SK-N-SH treated with all-trans-retinoic acid at 6 μM for 48 hours (cell line): ENCODE results near the gene LAMA3.

ENCODE experiments used
- ATAC-seq: fragments of 200-7000 bp; cut with Tn5 transposase; 3 replicates; pipeline ENCODE4 v1.9.1; 2020; ENCODE audit warnings: mild to moderate bottlenecking, moderate library complexity
- ARNTL ChIP-seq: fragments of 450-650 bp; formaldehyde crosslinking; IDR thresholded peaks from 2 replicates; pipeline ENCODE4 v1.5.0; 2020; ENCODE audit warnings: low read depth, mild to moderate bottlenecking, moderate library complexity, borderline replicate concordance
- CSDC2 ChIP-seq: fragments of 250-450 bp; sonication (Bioruptor Pico); IDR thresholded peaks from 2 replicates; pipeline ENCODE4 v1.5.0; 2020; ENCODE audit warnings: mild to moderate bottlenecking, moderate library complexity
- ESRRG ChIP-seq: fragments of 250-450 bp; sonication (Bioruptor Pico); IDR thresholded peaks from 2 replicates; pipeline ENCODE4 v1.6.1; 2021; ENCODE audit warnings: mild to moderate bottlenecking
- GLIS3 ChIP-seq: fragments of 250-450 bp; sonication (Bioruptor Pico); IDR thresholded peaks from 2 replicates; pipeline ENCODE4 v1.5.0; 2020; ENCODE audit warnings: mild to moderate bottlenecking, moderate library complexity
- ISL1 ChIP-seq: fragments of 250-450 bp; sonication (Bioruptor Pico); IDR thresholded peaks from 2 replicates; pipeline ENCODE4 v2.1.2; 2022; ENCODE audit warnings: mild to moderate bottlenecking, moderate library complexity
- OSR1 ChIP-seq: fragments of 250-450 bp; sonication (Bioruptor Pico); IDR thresholded peaks from 2 replicates; pipeline ENCODE4 v1.8.0; 2022; ENCODE audit warnings: moderate library complexity, mild to moderate bottlenecking, inconsistent platforms
- PPARA ChIP-seq: fragments of 250-450 bp; sonication (Bioruptor Pico); IDR thresholded peaks from 2 replicates; pipeline ENCODE4 v1.5.0; 2020; ENCODE audit warnings: mild to moderate bottlenecking, borderline replicate concordance
- RARB ChIP-seq: fragments of 250-450 bp; sonication (Bioruptor Pico); IDR thresholded peaks from 2 replicates; pipeline ENCODE4 v1.8.0; 2021; ENCODE audit warnings: mild to moderate bottlenecking, moderate library complexity
- SNAI2 ChIP-seq: fragments of 250-450 bp; sonication (Bioruptor Pico); IDR thresholded peaks from 2 replicates; pipeline ENCODE4 v1.5.0; 2020; ENCODE audit warnings: mild to moderate bottlenecking, moderate library complexity
- TCF4 ChIP-seq: fragments of 250-450 bp; sonication (Bioruptor Pico); IDR thresholded peaks from 2 replicates; pipeline ENCODE4 v1.8.0; 2021; ENCODE audit warnings: mild to moderate bottlenecking, moderate library complexity, borderline replicate concordance
- TOX ChIP-seq: fragments of 250-450 bp; sonication (Bioruptor Pico); IDR thresholded peaks from 2 replicates; pipeline ENCODE4 v1.8.0; 2021; ENCODE audit warnings: mild to moderate bottlenecking, moderate library complexity, borderline replicate concordance
- ZC3H10 ChIP-seq: fragments of 250-450 bp; sonication (Bioruptor Pico); IDR thresholded peaks from 2 replicates; pipeline ENCODE4 v1.5.1; 2021; ENCODE audit warnings: mild to moderate bottlenecking, moderate library complexity
- ZFP3 ChIP-seq: fragments of 250-450 bp; sonication (Bioruptor Pico); IDR thresholded peaks from 2 replicates; pipeline ENCODE4 v1.5.0; 2020; ENCODE audit warnings: mild to moderate bottlenecking, moderate library complexity
- ZFP30 ChIP-seq: fragments of 450-650 bp; formaldehyde crosslinking; IDR thresholded peaks from 2 replicates; pipeline ENCODE4 v1.5.0; 2022; ENCODE audit warnings: mild to moderate bottlenecking, moderate library complexity
- ZNF565 ChIP-seq: fragments of 450-650 bp; formaldehyde crosslinking; conservative IDR thresholded peaks from 2 replicates; pipeline ENCODE4 v1.5.0; 2020; ENCODE audit warnings: low read depth, mild to moderate bottlenecking, moderate library complexity
- ZNF70 ChIP-seq: fragments of 450-650 bp; formaldehyde crosslinking; IDR thresholded peaks from 2 replicates; pipeline ENCODE4 v1.5.0; 2020; ENCODE audit warnings: mild to moderate bottlenecking, moderate library complexity
- TF ChIP-seq, protein P1 (sequence below): fragments of 250-450 bp; sonication (Bioruptor Pico); IDR thresholded peaks from 2 replicates; pipeline ENCODE4 v1.5.0; 2020; ENCODE audit warnings: mild to moderate bottlenecking, moderate library complexity
- TF ChIP-seq, protein P2 (sequence below): fragments of 250-450 bp; sonication (Bioruptor Pico); IDR thresholded peaks from 2 replicates; pipeline ENCODE4 v1.8.0; 2020; ENCODE audit warnings: mild to moderate bottlenecking, moderate library complexity, borderline replicate concordance
- TF ChIP-seq, protein P3 (sequence below): fragments of 250-450 bp; sonication (Bioruptor Pico); IDR thresholded peaks from 2 replicates; pipeline ENCODE4 v1.5.1; 2021; ENCODE audit warnings: mild to moderate bottlenecking, moderate library complexity
- TF ChIP-seq, protein P4 (sequence below): fragments of 250-450 bp; sonication (Bioruptor Pico); IDR thresholded peaks from 2 replicates; pipeline ENCODE4 v1.5.1; 2020; ENCODE audit warnings: low read depth, mild to moderate bottlenecking, moderate library complexity

LAMA3 gene

DNA sequence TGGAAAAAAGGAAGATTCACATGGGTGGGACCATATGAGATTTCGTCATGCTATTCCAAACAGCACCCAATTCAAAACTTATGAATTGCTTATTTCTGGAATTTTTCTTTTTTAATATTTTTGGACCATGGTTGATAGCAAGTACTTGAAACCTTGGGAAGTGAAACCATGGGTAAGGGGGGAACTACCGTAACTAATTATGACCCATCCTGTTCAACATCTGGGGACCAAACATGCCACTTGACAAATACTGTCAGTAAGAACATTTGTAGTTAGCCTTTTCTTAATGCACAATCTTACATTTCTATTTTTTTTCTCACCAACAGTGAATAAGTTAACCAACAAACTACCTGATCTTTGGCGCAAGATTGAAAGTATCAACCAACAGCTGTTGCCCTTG, 219.6 kb downstream of the LAMA3 start (continued):
- TF ChIP-seq ZNF70 (no peak), ISL1 (CRISPR knock-in tag) (no peak), ARNTL (no peak), ZFP30 (no peak), RARB (no peak)

DNA sequence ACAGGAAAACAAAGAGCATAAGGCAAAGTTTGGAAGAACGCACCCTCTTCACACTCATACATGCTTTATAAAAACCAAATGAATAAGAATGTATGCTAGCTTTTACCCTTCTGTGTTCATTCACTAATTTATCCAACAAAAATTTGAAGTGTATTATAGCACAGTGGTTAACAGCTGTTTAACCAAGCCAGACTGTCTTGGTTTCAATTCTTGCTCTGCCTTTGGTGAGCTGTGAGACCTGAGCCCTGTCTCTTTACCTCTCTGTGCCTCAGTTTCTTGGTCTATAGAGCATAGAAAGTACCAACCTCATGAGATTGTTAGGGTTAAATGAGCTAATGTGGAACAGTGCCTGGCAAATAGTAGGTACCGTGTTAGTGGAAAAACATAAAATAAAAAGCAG, 220.8 kb downstream of the LAMA3 start:
- TF ChIP-seq, protein P1, sequence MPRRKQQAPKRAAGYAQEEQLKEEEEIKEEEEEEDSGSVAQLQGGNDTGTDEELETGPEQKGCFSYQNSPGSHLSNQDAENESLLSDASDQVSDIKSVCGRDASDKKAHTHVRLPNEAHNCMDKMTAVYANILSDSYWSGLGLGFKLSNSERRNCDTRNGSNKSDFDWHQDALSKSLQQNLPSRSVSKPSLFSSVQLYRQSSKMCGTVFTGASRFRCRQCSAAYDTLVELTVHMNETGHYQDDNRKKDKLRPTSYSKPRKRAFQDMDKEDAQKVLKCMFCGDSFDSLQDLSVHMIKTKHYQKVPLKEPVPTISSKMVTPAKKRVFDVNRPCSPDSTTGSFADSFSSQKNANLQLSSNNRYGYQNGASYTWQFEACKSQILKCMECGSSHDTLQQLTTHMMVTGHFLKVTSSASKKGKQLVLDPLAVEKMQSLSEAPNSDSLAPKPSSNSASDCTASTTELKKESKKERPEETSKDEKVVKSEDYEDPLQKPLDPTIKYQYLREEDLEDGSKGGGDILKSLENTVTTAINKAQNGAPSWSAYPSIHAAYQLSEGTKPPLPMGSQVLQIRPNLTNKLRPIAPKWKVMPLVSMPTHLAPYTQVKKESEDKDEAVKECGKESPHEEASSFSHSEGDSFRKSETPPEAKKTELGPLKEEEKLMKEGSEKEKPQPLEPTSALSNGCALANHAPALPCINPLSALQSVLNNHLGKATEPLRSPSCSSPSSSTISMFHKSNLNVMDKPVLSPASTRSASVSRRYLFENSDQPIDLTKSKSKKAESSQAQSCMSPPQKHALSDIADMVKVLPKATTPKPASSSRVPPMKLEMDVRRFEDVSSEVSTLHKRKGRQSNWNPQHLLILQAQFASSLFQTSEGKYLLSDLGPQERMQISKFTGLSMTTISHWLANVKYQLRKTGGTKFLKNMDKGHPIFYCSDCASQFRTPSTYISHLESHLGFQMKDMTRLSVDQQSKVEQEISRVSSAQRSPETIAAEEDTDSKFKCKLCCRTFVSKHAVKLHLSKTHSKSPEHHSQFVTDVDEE = no peak
- TF ChIP-seq ZNF70 = no peak
- no peak for TF ChIP-seq ESRRG (CRISPR knock-in tag)
- TF ChIP-seq, protein P2, sequence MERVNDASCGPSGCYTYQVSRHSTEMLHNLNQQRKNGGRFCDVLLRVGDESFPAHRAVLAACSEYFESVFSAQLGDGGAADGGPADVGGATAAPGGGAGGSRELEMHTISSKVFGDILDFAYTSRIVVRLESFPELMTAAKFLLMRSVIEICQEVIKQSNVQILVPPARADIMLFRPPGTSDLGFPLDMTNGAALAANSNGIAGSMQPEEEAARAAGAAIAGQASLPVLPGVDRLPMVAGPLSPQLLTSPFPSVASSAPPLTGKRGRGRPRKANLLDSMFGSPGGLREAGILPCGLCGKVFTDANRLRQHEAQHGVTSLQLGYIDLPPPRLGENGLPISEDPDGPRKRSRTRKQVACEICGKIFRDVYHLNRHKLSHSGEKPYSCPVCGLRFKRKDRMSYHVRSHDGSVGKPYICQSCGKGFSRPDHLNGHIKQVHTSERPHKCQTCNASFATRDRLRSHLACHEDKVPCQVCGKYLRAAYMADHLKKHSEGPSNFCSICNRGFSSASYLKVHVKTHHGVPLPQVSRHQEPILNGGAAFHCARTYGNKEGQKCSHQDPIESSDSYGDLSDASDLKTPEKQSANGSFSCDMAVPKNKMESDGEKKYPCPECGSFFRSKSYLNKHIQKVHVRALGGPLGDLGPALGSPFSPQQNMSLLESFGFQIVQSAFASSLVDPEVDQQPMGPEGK (CRISPR knock-in tag) = no peak
- TF ChIP-seq, protein P3, sequence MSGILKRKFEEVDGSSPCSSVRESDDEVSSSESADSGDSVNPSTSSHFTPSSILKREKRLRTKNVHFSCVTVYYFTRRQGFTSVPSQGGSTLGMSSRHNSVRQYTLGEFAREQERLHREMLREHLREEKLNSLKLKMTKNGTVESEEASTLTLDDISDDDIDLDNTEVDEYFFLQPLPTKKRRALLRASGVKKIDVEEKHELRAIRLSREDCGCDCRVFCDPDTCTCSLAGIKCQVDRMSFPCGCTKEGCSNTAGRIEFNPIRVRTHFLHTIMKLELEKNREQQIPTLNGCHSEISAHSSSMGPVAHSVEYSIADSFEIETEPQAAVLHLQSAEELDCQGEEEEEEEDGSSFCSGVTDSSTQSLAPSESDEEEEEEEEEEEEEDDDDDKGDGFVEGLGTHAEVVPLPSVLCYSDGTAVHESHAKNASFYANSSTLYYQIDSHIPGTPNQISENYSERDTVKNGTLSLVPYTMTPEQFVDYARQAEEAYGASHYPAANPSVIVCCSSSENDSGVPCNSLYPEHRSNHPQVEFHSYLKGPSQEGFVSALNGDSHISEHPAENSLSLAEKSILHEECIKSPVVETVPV (CRISPR knock-in tag) = no peak
- TF ChIP-seq ZFP30 = no peak
- TF ChIP-seq CSDC2 (CRISPR knock-in tag) = no peak
- TF ChIP-seq TOX (CRISPR knock-in tag) = no peak
- no peak for TF ChIP-seq ISL1 (CRISPR knock-in tag)
- no peak for TF ChIP-seq TCF4 (CRISPR knock-in tag)
- no peak for TF ChIP-seq SNAI2 (CRISPR knock-in tag)
- TF ChIP-seq PPARA (CRISPR knock-in tag) = no peak
- no peak for TF ChIP-seq ZC3H10 (CRISPR knock-in tag)
- TF ChIP-seq ZFP3 (CRISPR knock-in tag) = no peak
- no peak for TF ChIP-seq ZNF565 (CRISPR knock-in tag)
- TF ChIP-seq GLIS3 = no peak
- TF ChIP-seq, protein P4, sequence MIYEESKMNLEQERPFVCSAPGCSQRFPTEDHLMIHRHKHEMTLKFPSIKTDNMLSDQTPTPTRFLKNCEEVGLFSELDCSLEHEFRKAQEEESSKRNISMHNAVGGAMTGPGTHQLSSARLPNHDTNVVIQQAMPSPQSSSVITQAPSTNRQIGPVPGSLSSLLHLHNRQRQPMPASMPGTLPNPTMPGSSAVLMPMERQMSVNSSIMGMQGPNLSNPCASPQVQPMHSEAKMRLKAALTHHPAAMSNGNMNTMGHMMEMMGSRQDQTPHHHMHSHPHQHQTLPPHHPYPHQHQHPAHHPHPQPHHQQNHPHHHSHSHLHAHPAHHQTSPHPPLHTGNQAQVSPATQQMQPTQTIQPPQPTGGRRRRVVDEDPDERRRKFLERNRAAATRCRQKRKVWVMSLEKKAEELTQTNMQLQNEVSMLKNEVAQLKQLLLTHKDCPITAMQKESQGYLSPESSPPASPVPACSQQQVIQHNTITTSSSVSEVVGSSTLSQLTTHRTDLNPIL = no peak
- no peak for ATAC-seq

DNA sequence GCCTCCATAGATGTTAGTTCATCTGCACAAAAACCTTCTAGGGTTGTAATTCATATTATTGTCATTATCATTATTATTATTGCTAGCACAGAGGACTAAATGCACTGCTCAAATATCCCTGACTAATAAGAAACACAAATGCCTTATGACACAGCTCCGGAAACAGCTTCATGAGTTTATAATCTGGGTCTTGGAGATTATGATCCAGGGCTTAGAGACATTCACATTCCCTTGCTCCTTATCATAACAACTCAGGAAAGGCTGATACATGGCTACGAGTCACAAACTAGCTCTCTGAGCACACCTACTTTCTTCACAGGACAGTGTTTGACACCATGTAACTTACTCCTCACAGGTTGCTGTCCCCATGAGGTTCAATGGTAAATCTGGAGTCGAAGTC, 223.1 kb downstream of the LAMA3 start:
- no peak for ATAC-seq
- TF ChIP-seq GLIS3 = no peak
- TF ChIP-seq, protein P4 = no peak
- no peak for TF ChIP-seq ZNF565 (CRISPR knock-in tag)
- TF ChIP-seq CSDC2 (CRISPR knock-in tag) = no peak
- TF ChIP-seq, protein P1 = no peak
- TF ChIP-seq TOX (CRISPR knock-in tag) = no peak
- TF ChIP-seq OSR1 (CRISPR knock-in tag) = no peak
- TF ChIP-seq, protein P3 (CRISPR knock-in tag) = no peak
- TF ChIP-seq ZFP30 = no peak
- TF ChIP-seq PPARA (CRISPR knock-in tag) = no peak
- TF ChIP-seq RARB = no peak
- TF ChIP-seq ARNTL = no peak
- no peak for TF ChIP-seq ESRRG (CRISPR knock-in tag)
- TF ChIP-seq ISL1 (CRISPR knock-in tag) = no peak
- no peak for TF ChIP-seq SNAI2 (CRISPR knock-in tag)
